ENCODE data around the gene CALHM3.
"Not testable (repeated sequence)": the region's sequence is repeated elsewhere in the genome, so short reads cannot be mapped to it uniquely, and the experiment has no call there.

GRCh38 chr10:103503777-103504176, 24.7 kb upstream of the CALHM3 start:
- not testable (repeated sequence) for TF ChIP-seq CTCF (IDR thresholded peaks at IDR 0.05; ENCODE audit: borderline replicate concordance, extremely low read depth, low read length, poor library complexity, severe bottlenecking); EZH2 (IDR thresholded peaks at IDR 0.05; ENCODE audit: borderline replicate concordance, low read depth, low read length, severe bottlenecking)

Data from DND-41 (cell line).